ENCODE results near the gene EML2. TPM values are rescaled to one million over a fixed set of nuclear protein-coding genes. Genes with fewer than 3 reads are reported as not detected.

The EML2 gene
- total and polyA plus RNA-seq, 7 donors = 10.4 to 75.6 (median 34.6) TPM

- Histone ChIP-seq H3K36me3 (peaks cover under 1 to 22% (median 14%) of the 10 kb centered on the region in 4 donors), H3K4me3 (peak overlapping the region in 1 of 4 donors; percentile 19), H3K27ac (peak overlapping the region; percentile 66 to 82 (median 78)), H3K9me3 (no peaks in the 10 kb centered on the region), H3K4me1 (peaks cover 0 to 23% (median 17%) of the 10 kb centered on the region in 4 donors), H3K27me3 (peaks cover 18 to 33% (median 28%) of the 10 kb centered on the region in 3 donors)
- 68 to 85% methylated on average over 8 of the region's 8 CpGs for WGBS, 2 donors
- intact Hi-C loops (cut with DNase I) = no loop called here
- no peak for DNase-seq
- no peak for TF ChIP-seq POLR2A (IDR thresholded peaks at IDR 0.05)
- TF ChIP-seq EP300 (IDR thresholded peaks at IDR 0.05) = no peak
- TF ChIP-seq POLR2AphosphoS5 (IDR thresholded peaks at IDR 0.05) = no peak
- TF ChIP-seq, protein P1, sequence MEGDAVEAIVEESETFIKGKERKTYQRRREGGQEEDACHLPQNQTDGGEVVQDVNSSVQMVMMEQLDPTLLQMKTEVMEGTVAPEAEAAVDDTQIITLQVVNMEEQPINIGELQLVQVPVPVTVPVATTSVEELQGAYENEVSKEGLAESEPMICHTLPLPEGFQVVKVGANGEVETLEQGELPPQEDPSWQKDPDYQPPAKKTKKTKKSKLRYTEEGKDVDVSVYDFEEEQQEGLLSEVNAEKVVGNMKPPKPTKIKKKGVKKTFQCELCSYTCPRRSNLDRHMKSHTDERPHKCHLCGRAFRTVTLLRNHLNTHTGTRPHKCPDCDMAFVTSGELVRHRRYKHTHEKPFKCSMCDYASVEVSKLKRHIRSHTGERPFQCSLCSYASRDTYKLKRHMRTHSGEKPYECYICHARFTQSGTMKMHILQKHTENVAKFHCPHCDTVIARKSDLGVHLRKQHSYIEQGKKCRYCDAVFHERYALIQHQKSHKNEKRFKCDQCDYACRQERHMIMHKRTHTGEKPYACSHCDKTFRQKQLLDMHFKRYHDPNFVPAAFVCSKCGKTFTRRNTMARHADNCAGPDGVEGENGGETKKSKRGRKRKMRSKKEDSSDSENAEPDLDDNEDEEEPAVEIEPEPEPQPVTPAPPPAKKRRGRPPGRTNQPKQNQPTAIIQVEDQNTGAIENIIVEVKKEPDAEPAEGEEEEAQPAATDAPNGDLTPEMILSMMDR (IDR thresholded peaks at IDR 0.05) = no peak
Measured at GRCh38 chr19:45682117-45682516, 42.9 kb upstream of the EML2 start.

DNA sequence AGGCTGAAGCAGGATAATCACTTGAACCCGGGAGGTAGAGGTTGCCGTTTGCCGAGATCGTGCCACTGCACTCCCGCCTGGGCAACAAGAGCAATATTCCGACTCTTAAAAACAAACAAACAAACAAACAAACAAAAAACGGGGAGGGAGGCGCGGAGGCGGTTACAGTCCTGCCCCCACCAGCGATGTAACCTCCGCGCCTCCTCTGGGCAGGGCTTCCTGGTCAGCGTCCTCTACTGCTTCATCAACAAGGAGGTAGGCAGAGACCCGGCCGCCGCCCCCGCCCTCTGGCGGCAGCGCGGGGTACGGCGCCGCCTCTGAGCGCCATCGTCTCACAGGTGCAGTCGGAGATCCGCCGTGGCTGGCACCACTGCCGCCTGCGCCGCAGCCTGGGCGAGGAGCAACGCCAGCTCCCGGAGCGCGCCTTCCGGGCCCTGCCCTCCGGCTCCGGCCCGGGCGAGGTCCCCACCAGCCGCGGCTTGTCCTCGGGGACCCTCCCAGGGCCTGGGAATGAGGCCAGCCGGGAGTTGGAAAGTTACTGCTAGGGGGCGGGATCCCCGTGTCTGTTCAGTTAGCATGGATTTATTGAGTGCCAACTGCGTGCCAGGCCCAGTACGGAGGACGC is 42.3 kb upstream of the EML2 start:
- Histone ChIP-seq H3K4me3 (peak overlapping the region; percentile 19 to 49 (median 42)), H3K27ac (peak overlapping the region; percentile 66 to 82 (median 78)), H3K36me3 (peaks cover 0 to 16% (median 8%) of the 10 kb centered on the region in 4 donors), H3K4me1 (peaks cover 0 to 28% (median 23%) of the 10 kb centered on the region in 4 donors), H3K27me3 (peaks cover 24 to 39% (median 34%) of the 10 kb centered on the region in 3 donors), H3K9me3 (no peaks in the 10 kb centered on the region)
- TF ChIP-seq, protein P1 (IDR thresholded peaks at IDR 0.05) = peak; percentile 87 to 99 (median 90)
- TF ChIP-seq EP300 (IDR thresholded peaks at IDR 0.05) (no peak), POLR2AphosphoS5 (IDR thresholded peaks at IDR 0.05) (no peak), POLR2A (IDR thresholded peaks at IDR 0.05) (no peak)
- 1 to 3% methylated on average over 51 of the region's 51 CpGs for WGBS, 2 donors
- intact Hi-C loops (cut with DNase I) = no loop called here
- DNase-seq = peak; percentile 93

- intact Hi-C loops (cut with DNase I) = no loop called here
- no peak for DNase-seq
- peak overlapping the region in 2 of 4 donors; percentile 27 for H3K4me3 ChIP-seq
- no peaks in the 10 kb centered on the region for H3K9me3 ChIP-seq
- WGBS, 2 donors = 3 to 4% methylated on average over 49 of the region's 49 CpGs
- H3K36me3 ChIP-seq = no peaks in the 10 kb centered on the region
- H3K27ac ChIP-seq = no peak overlapping the region
- peaks cover 0 to 28% (median 23%) of the 10 kb centered on the region in 4 donors for H3K4me1 ChIP-seq
- H3K27me3 ChIP-seq = peaks cover 24 to 77% (median 45%) of the 10 kb centered on the region in 3 donors
- TF ChIP-seq, protein P1 (IDR thresholded peaks at IDR 0.05) = no peak
- TF ChIP-seq POLR2A (IDR thresholded peaks at IDR 0.05) (no peak), POLR2AphosphoS5 (IDR thresholded peaks at IDR 0.05) (no peak), EP300 (IDR thresholded peaks at IDR 0.05) (no peak)
Measured at GRCh38 chr19:45677351-45678230, 38.4 kb upstream of the EML2 start.

- TF ChIP-seq, protein P1 (IDR thresholded peaks at IDR 0.05) = no peak
- TF ChIP-seq POLR2AphosphoS5 (IDR thresholded peaks at IDR 0.05) (no peak), POLR2A (IDR thresholded peaks at IDR 0.05) (no peak), EP300 (IDR thresholded peaks at IDR 0.05) (no peak)
- Histone ChIP-seq H3K36me3 (no peaks in the 10 kb centered on the region), H3K27me3 (peaks cover 25 to 83% (median 50%) of the 10 kb centered on the region in 3 donors), H3K27ac (no peak overlapping the region), H3K4me1 (peaks cover 0 to 25% (median 22%) of the 10 kb centered on the region in 4 donors), H3K9me3 (no peaks in the 10 kb centered on the region), H3K4me3 (peak overlapping the region in 2 of 4 donors; percentile 27)
- 3 to 4% methylated on average over 28 of the region's 28 CpGs for WGBS, 2 donors
- intact Hi-C loops (cut with DNase I) = no loop called here
- DNase-seq = no peak
Measured at GRCh38 chr19:45676851-45677263, 37.7 kb upstream of the EML2 start.
